Spleen (tissue), 11 donors: Measurements from ENCODE around the gene FOXO3. TPM values are rescaled to one million over a fixed set of nuclear protein-coding genes. Genes with fewer than 3 reads are reported as not detected.

Experiments used
- DNase-seq: peaks from one replicate; pipeline ENCODE4 v3.0.0-alpha.2; 2020
- H3K27ac ChIP-seq, 8 donors: fragments of 200-600 bp; sonication (generic) in 7 of 8; 1 replicate in 4 of 8; 2 replicates in 4 of 8; pipeline versions ENCODE4 v1.5.0 to v1.8.0; 2016 to 2021; ENCODE audit warnings: inconsistent platforms in 4 of 8, mild to moderate bottlenecking in 4 of 8, moderate library complexity in 1 of 8
- H3K27me3 ChIP-seq, 7 donors: fragments of 200-600 bp; sonication (generic) in 6 of 7; replicated peaks in 1 of 7; 1 replicate in 4 of 7; 2 replicates in 3 of 7; pipeline versions ENCODE4 v1.5.0 to v1.8.0; 2016 to 2021; ENCODE audit warnings: inconsistent platforms in 3 of 7, mild to moderate bottlenecking in 1 of 7
- H3K36me3 ChIP-seq, 6 donors: fragments of 200-600 bp; sonication (generic) in 5 of 6; 1 replicate in 4 of 6; 2 replicates in 2 of 6; pipeline versions ENCODE4 v1.5.0 to v1.8.0; 2016 to 2021; ENCODE audit warnings: inconsistent platforms in 2 of 6
- H3K4me1 ChIP-seq, 6 donors: fragments of 200-600 bp; sonication (generic) in 5 of 6; 1 replicate in 3 of 6; 2 replicates in 3 of 6; pipeline versions ENCODE4 v1.5.0 to v1.8.0; 2016 to 2021; ENCODE audit warnings: inconsistent platforms in 3 of 6
- H3K4me3 ChIP-seq, 8 donors: fragments of 200-600 bp; sonication (generic) in 7 of 8; 1 replicate in 4 of 8; 2 replicates in 4 of 8; pipeline versions ENCODE4 v1.5.0 to v1.8.0; 2016 to 2021; ENCODE audit warnings: inconsistent platforms in 4 of 8, mild to moderate bottlenecking in 4 of 8, moderate library complexity in 2 of 8
- H3K9me3 ChIP-seq, 8 donors: fragments of 200-600 bp; sonication (generic) in 7 of 8; 1 replicate in 4 of 8; 2 replicates in 4 of 8; pipeline versions ENCODE4 v1.5.0 to v1.8.0; 2016 to 2021; ENCODE audit warnings: inconsistent platforms in 4 of 8
- CTCF ChIP-seq, 11 experiments: fragments of 200-600 bp in 7 of 11; fragments of 450-650 bp in 4 of 11; sonication (generic) in 4 of 11; IDR thresholded peaks in 8 of 11; conservative IDR thresholded peaks in 3 of 11; 1 replicate in 7 of 11; 2 replicates in 4 of 11; pipeline versions ENCODE4 v1.4.0 to v1.8.0; 2016 to 2021; ENCODE audit warnings: antibody characterized with exemption in 11 of 11, inconsistent platforms in 4 of 11, mild to moderate bottlenecking in 1 of 11
- POLR2A ChIP-seq, 3 donors: fragments of 450-650 bp; IDR thresholded peaks; one replicate each; pipeline ENCODE4 v1.5.1; 2017; ENCODE audit warnings: antibody characterized with exemption in 3 of 3, mild to moderate bottlenecking in 1 of 3
- POLR2AphosphoS5 ChIP-seq, 3 donors: sonication (generic); formaldehyde crosslinking; IDR thresholded peaks; one replicate each; pipeline ENCODE4 v1.5.1; 2017; ENCODE audit warnings: antibody characterized with exemption in 3 of 3
- WGBS, 5 donors: extraction: QIAGEN DNeasy Blood & Tissue Kit in 3 of 5; methylation state at CpG; one replicate each; pipeline versions ENCODE4 v1.1.5 to v1.1.7; 2013 to 2018; 5-methylcytosine and 5-hydroxymethylcytosine counted together
- intact Hi-C: fragments of 100-400 bp; cut with DNase I; formaldehyde crosslinking; loops from one replicate; pipeline ENCODE4 v1.15.0; 2023; ENCODE audit warnings: low total_unique reads
- polyA plus RNA-seq, 3 donors: library from polyadenylated mRNA; stranded (reverse); fragments of 200-250 nt; gene quantifications; one replicate each; pipeline ENCODE4 v1.2.1, GENCODE V29; 2013
- total RNA-seq, 7 donors: library from RNA; depleted of rRNA in 3 of 7; stranded (reverse); fragments of >200 nt in 3 of 7; fragmentation: NEBNext Ultra II Directional in 4 of 7; extraction: Animal tissue kit (Norgen Biotek cat#: 25700) in 4 of 7; gene quantifications; one replicate each; pipeline versions ENCODE4 v1.1.0 to v1.2.1, GENCODE V29; 2016 to 2021
- donor health status: healthy with polysubstance abuse.
- donor health status: DM: no; HTN: no; CAD: no; lungs with moderate emphysema.
- donor health status: DM: no; HTN: no; CAD: no.
- donor health status: Bipolar disorder and iron deficiency.
- donor health status: healthy.
- donor health status: DM: no; HTN: no; CAD: no.
- donor health status: DM: yes; HTN: yes; CAD: no.

Gene FOXO3
- total and polyA plus RNA-seq, 10 donors, result 9.4 to 86.9 (median 67.0) TPM

GRCh38 chr6:108673602-108674001 is 112.9 kb downstream of the FOXO3 start:
- no peaks in the 10 kb centered on the region for H3K9me3 ChIP-seq
- peaks cover 16 to 91% (median 38%) of the 10 kb centered on the region in 6 donors for H3K4me1 ChIP-seq
- H3K27me3 ChIP-seq, result no peaks in the 10 kb centered on the region
- no peak overlapping the region for H3K4me3 ChIP-seq
- H3K27ac ChIP-seq, result peak overlapping the region in 1 of 8 donors; percentile 27
- intact Hi-C loops, result no loop called here
- DNase-seq, result no peak
- H3K36me3 ChIP-seq, result peaks cover 0 to 10% (median 0%) of the 10 kb centered on the region in 6 donors
- TF ChIP-seq POLR2AphosphoS5 (IDR thresholded peaks at IDR 0.05) (no peak), POLR2A (IDR thresholded peaks at IDR 0.05) (no peak), CTCF (IDR thresholded peaks at IDR 0.05 in 8 of 11, conservative IDR thresholded peaks at IDR 0.05 in 3 of 11) (no peak)
- WGBS, 5 donors, result 45 to 77% (median 69%) methylated on average over 2 of the region's 2 CpGs

- no peaks in the 10 kb centered on the region for H3K9me3 ChIP-seq
- peak overlapping the region in 5 of 8 donors; percentile 26 to 51 (median 38) for H3K27ac ChIP-seq
Measured at GRCh38 chr6:108675226-108676200, 114.8 kb downstream of the FOXO3 start.

GRCh38 chr6:108676555-108676954 is 115.8 kb downstream of the FOXO3 start:
- 82 to 91% (median 84%) methylated on average over 3 of the region's 3 CpGs for WGBS, 5 donors
- intact Hi-C loops, result no loop called here
- Histone ChIP-seq H3K27ac (peak overlapping the region in 1 of 8 donors; percentile 5), H3K4me3 (no peak overlapping the region), H3K27me3 (no peaks in the 10 kb centered on the region), H3K36me3 (peaks cover 0 to 22% (median 9%) of the 10 kb centered on the region in 6 donors), H3K9me3 (no peaks in the 10 kb centered on the region), H3K4me1 (peaks cover 14 to 64% (median 25%) of the 10 kb centered on the region in 6 donors)
- DNase-seq, result no peak
- TF ChIP-seq POLR2AphosphoS5 (IDR thresholded peaks at IDR 0.05) (no peak), POLR2A (IDR thresholded peaks at IDR 0.05) (no peak), CTCF (IDR thresholded peaks at IDR 0.05 in 8 of 11, conservative IDR thresholded peaks at IDR 0.05 in 3 of 11) (no peak)

More at GRCh38 chr6:108675226-108676200, 114.8 kb downstream of the FOXO3 start:
- DNase-seq, result no peak
- Histone ChIP-seq H3K4me3 (no peak overlapping the region), H3K4me1 (peaks cover 16 to 74% (median 33%) of the 10 kb centered on the region in 6 donors), H3K36me3 (peaks cover 0 to 22% (median 9%) of the 10 kb centered on the region in 6 donors), H3K27me3 (no peaks in the 10 kb centered on the region)
- intact Hi-C loops, result no loop called here
- peak in 1 of 3 donors; percentile 33 for TF ChIP-seq POLR2AphosphoS5 (IDR thresholded peaks at IDR 0.05)
- no peak for TF ChIP-seq POLR2A (IDR thresholded peaks at IDR 0.05)
- 79 to 90% (median 87%) methylated on average over 3 of the region's 3 CpGs for WGBS, 5 donors

- intact Hi-C loops, result no loop called here
- H3K9me3 ChIP-seq, result no peaks in the 10 kb centered on the region
- TF ChIP-seq POLR2A (IDR thresholded peaks at IDR 0.05), result no peak
- no peak for TF ChIP-seq POLR2AphosphoS5 (IDR thresholded peaks at IDR 0.05)
- no peak for TF ChIP-seq CTCF (IDR thresholded peaks at IDR 0.05 in 8 of 11, conservative IDR thresholded peaks at IDR 0.05 in 3 of 11)
- 94 to 99% (median 97%) methylated on average over 3 of the region's 3 CpGs for WGBS, 5 donors
- H3K4me1 ChIP-seq, result peaks cover 12 to 56% (median 21%) of the 10 kb centered on the region in 6 donors
- H3K27me3 ChIP-seq, result no peaks in the 10 kb centered on the region
- peak overlapping the region in 3 of 8 donors; percentile 5 to 16 (median 13) for H3K27ac ChIP-seq
- no peak overlapping the region for H3K4me3 ChIP-seq
- peaks cover 0 to 29% (median 10%) of the 10 kb centered on the region in 6 donors for H3K36me3 ChIP-seq
- no peak for DNase-seq
Measured at GRCh38 chr6:108677357-108677756, 116.6 kb downstream of the FOXO3 start.
